ENCODE measurements around the gene RIOX2.

- TF ChIP-seq POLR2AphosphoS5 (IDR thresholded peaks at IDR 0.05; ENCODE audit: low read depth, low read length): no peak
- TF ChIP-seq POLR2A (IDR thresholded peaks at IDR 0.05; ENCODE audit: low read depth, low read length): no peak
- TF ChIP-seq TAF1 (IDR thresholded peaks at IDR 0.05; ENCODE audit: borderline replicate concordance, low read depth, low read length): no peak
Measured at GRCh38 chr3:97983933-97984491, 11.8 kb upstream of the RIOX2 start.
